Neural cell (in vitro differentiated cells): ENCODE data around the gene ACOD1. TPM values are rescaled to one million over a fixed set of nuclear protein-coding genes. Genes with fewer than 3 reads are reported as not detected.

Experiments
- H2AFZ ChIP-seq: fragments of 200-600, 300-800 bp; sonication (generic), shearing (Covaris generic); 2 replicates; pipeline ENCODE4 v1.6.0; 2014; ENCODE audit warnings: low read depth, mild to moderate bottlenecking, antibody characterized with exemption, low read length, moderate library complexity
- H3F3A ChIP-seq: fragments of 200-600 bp; shearing (Covaris generic); 2 replicates; pipeline ENCODE4 v1.6.1; 2016; ENCODE audit warnings: mild to moderate bottlenecking, moderate library complexity, mixed read lengths, antibody characterized with exemption, low read length; ENCODE audit not compliant: insufficient read depth, poor library complexity, severe bottlenecking
- H3K27ac ChIP-seq: fragments of 200-600, 300-800 bp; sonication (generic), shearing (Covaris generic); 2 replicates; pipeline ENCODE4 v1.5.1; 2014; ENCODE audit warnings: mild to moderate bottlenecking, low read length, moderate library complexity
- H3K27me3 ChIP-seq: fragments of 300-800, 200-600 bp; sonication (generic), shearing (Covaris generic); 2 replicates; pipeline ENCODE4 v1.6.0; 2014; ENCODE audit warnings: mild to moderate bottlenecking, low read depth, low read length, moderate library complexity; ENCODE audit not compliant: insufficient read depth
- H3K36me3 ChIP-seq: fragments of 300-800, 200-600 bp; sonication (generic), shearing (Covaris generic); 2 replicates; pipeline ENCODE4 v1.5.1; 2014; ENCODE audit warnings: mild to moderate bottlenecking, antibody characterized with exemption, low read length, moderate library complexity; ENCODE audit not compliant: insufficient read depth
- H3K4me2 ChIP-seq: fragments of 300-800, 200-600 bp; sonication (generic), shearing (Covaris generic); 2 replicates; pipeline ENCODE4 v1.6.0; 2014; ENCODE audit warnings: mild to moderate bottlenecking, low read length
- H3K4me3 ChIP-seq: fragments of 300-800, 200-600 bp; sonication (generic), shearing (Covaris generic); 2 replicates; pipeline ENCODE4 v1.5.1; 2014; ENCODE audit warnings: mild to moderate bottlenecking, low read length, moderate library complexity
- H3K79me2 ChIP-seq: fragments of 200-600 bp; shearing (Covaris generic); replicated peaks from 2 replicates; pipeline ENCODE4 v1.6.0; 2014; ENCODE audit warnings: mild to moderate bottlenecking, low read length, moderate library complexity; ENCODE audit not compliant: insufficient read depth
- H3K9ac ChIP-seq: fragments of 300-800, 200-600 bp; sonication (generic), shearing (Covaris generic); 2 replicates; pipeline ENCODE4 v1.6.1; 2016; ENCODE audit warnings: mild to moderate bottlenecking, low read length, mixed read lengths
- H3K9me2 ChIP-seq: fragments of 200-600 bp; shearing (Covaris generic); 2 replicates; pipeline ENCODE4 v1.6.1; 2016; ENCODE audit warnings: mild to moderate bottlenecking, low read length, mixed read lengths; ENCODE audit not compliant: insufficient read depth
- H3K9me3 ChIP-seq: fragments of 200-600, 300-800 bp; sonication (generic), shearing (Covaris generic); 2 replicates; pipeline ENCODE4 v1.6.1; 2016; ENCODE audit warnings: mild to moderate bottlenecking, mixed run types, low read length, moderate library complexity, mixed read lengths
- H4K20me1 ChIP-seq: fragments of 200-600 bp; shearing (Covaris generic); 2 replicates; pipeline ENCODE4 v1.6.1; 2016; ENCODE audit warnings: mild to moderate bottlenecking, mixed run types; ENCODE audit not compliant: insufficient read depth
- EP300 ChIP-seq: fragments of 450-650 bp; conservative IDR thresholded peaks from 2 replicates; pipeline ENCODE4 v1.6.1; 2014; ENCODE audit warnings: antibody characterized with exemption, mild to moderate bottlenecking, moderate library complexity; ENCODE audit not compliant: poor library complexity, severe bottlenecking
- EZH2 ChIP-seq: fragments of 200-600, 300-800 bp; shearing (Covaris generic), sonication (generic); IDR thresholded peaks from 2 replicates; pipeline ENCODE4 v1.6.1; 2014; ENCODE audit warnings: antibody characterized with exemption, low read length, borderline replicate concordance, mild to moderate bottlenecking; ENCODE audit not compliant: insufficient read depth, poor library complexity, severe bottlenecking
- MXI1 ChIP-seq: fragments of 450-650 bp; conservative IDR thresholded peaks from 2 replicates; pipeline ENCODE4 v1.6.1; 2014; ENCODE audit warnings: antibody characterized with exemption, mild to moderate bottlenecking; ENCODE audit not compliant: poor library complexity, severe bottlenecking
- POLR2AphosphoS5 ChIP-seq: IDR thresholded peaks from 2 replicates; pipeline ENCODE4 v1.6.1; 2012
- RAD21 ChIP-seq: fragments of 450-650 bp; conservative IDR thresholded peaks from 2 replicates; pipeline ENCODE4 v1.6.1; 2014; ENCODE audit warnings: antibody characterized with exemption, mild to moderate bottlenecking, moderate library complexity
- SMC3 ChIP-seq: fragments of 450-650 bp; conservative IDR thresholded peaks from 2 replicates; pipeline ENCODE4 v1.6.1; 2014; ENCODE audit warnings: antibody characterized with exemption, mild to moderate bottlenecking, moderate library complexity; ENCODE audit not compliant: poor library complexity
- TAF1 ChIP-seq: IDR thresholded peaks from 2 replicates; pipeline ENCODE4 v1.6.1; 2012; ENCODE audit warnings: low read depth
- polyA plus RNA-seq: library from polyadenylated mRNA; depleted of rRNA; stranded (reverse); fragments of >200 nt; gene quantifications from 2 replicates; pipeline ENCODE4 v1.2.3, GENCODE V29; 2014
- TF ChIP-seq, protein P1 (sequence below): IDR thresholded peaks from 2 replicates; pipeline ENCODE4 v1.6.1; 2012; ENCODE audit warnings: borderline replicate concordance
- TF ChIP-seq, protein P2 (sequence below): fragments of 450-650 bp; IDR thresholded peaks from 2 replicates; pipeline ENCODE4 v1.5.1; 2014; ENCODE audit warnings: antibody characterized with exemption, mild to moderate bottlenecking, moderate library complexity; ENCODE audit not compliant: poor library complexity, severe bottlenecking

Gene ACOD1
- polyA plus RNA-seq, 1 donor from 2014 or later: not detected

DNA sequence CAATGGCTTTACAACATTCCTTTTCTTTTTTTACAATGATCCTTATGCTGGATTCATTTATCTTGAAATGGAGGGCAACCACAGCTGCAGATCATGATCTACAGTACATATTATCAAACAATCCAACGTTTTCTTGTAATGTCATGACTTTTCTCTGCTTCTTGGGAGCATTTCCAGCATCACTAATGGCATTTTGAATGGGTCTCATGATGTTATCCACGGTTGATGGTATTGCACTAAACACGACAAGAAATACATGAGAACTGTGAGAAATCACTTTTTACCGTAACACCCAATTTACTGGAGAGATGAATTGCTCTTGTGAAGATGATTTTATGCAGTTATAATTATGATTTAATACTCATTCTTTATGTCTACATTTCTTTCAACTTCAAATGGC, 16.2 kb upstream of the ACOD1 start:
- no peak overlapping the region for H3K4me2 ChIP-seq
- H3K9ac ChIP-seq: no peak overlapping the region
- no peaks in the 10 kb centered on the region for H3K9me2 ChIP-seq
- no peak overlapping the region for H3K4me3 ChIP-seq
- no peaks in the 10 kb centered on the region for H3F3A ChIP-seq
- no peak overlapping the region for H3K27ac ChIP-seq
- H4K20me1 ChIP-seq: no peaks in the 10 kb centered on the region
- H2AFZ ChIP-seq: no peak overlapping the region
- no peaks in the 10 kb centered on the region for H3K79me2 ChIP-seq
- no peaks in the 10 kb centered on the region for H3K9me3 ChIP-seq
- TF ChIP-seq MXI1 (no peak), RAD21 (no peak), SMC3 (no peak), TAF1 (no peak), EZH2 (no peak), EP300 (no peak), POLR2AphosphoS5 (no peak)
- TF ChIP-seq, protein P1, sequence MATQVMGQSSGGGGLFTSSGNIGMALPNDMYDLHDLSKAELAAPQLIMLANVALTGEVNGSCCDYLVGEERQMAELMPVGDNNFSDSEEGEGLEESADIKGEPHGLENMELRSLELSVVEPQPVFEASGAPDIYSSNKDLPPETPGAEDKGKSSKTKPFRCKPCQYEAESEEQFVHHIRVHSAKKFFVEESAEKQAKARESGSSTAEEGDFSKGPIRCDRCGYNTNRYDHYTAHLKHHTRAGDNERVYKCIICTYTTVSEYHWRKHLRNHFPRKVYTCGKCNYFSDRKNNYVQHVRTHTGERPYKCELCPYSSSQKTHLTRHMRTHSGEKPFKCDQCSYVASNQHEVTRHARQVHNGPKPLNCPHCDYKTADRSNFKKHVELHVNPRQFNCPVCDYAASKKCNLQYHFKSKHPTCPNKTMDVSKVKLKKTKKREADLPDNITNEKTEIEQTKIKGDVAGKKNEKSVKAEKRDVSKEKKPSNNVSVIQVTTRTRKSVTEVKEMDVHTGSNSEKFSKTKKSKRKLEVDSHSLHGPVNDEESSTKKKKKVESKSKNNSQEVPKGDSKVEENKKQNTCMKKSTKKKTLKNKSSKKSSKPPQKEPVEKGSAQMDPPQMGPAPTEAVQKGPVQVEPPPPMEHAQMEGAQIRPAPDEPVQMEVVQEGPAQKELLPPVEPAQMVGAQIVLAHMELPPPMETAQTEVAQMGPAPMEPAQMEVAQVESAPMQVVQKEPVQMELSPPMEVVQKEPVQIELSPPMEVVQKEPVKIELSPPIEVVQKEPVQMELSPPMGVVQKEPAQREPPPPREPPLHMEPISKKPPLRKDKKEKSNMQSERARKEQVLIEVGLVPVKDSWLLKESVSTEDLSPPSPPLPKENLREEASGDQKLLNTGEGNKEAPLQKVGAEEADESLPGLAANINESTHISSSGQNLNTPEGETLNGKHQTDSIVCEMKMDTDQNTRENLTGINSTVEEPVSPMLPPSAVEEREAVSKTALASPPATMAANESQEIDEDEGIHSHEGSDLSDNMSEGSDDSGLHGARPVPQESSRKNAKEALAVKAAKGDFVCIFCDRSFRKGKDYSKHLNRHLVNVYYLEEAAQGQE: no peak
- TF ChIP-seq, protein P2, sequence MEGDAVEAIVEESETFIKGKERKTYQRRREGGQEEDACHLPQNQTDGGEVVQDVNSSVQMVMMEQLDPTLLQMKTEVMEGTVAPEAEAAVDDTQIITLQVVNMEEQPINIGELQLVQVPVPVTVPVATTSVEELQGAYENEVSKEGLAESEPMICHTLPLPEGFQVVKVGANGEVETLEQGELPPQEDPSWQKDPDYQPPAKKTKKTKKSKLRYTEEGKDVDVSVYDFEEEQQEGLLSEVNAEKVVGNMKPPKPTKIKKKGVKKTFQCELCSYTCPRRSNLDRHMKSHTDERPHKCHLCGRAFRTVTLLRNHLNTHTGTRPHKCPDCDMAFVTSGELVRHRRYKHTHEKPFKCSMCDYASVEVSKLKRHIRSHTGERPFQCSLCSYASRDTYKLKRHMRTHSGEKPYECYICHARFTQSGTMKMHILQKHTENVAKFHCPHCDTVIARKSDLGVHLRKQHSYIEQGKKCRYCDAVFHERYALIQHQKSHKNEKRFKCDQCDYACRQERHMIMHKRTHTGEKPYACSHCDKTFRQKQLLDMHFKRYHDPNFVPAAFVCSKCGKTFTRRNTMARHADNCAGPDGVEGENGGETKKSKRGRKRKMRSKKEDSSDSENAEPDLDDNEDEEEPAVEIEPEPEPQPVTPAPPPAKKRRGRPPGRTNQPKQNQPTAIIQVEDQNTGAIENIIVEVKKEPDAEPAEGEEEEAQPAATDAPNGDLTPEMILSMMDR: no peak
- H3K27me3 ChIP-seq: no peaks in the 10 kb centered on the region
- H3K36me3 ChIP-seq: no peaks in the 10 kb centered on the region

DNA sequence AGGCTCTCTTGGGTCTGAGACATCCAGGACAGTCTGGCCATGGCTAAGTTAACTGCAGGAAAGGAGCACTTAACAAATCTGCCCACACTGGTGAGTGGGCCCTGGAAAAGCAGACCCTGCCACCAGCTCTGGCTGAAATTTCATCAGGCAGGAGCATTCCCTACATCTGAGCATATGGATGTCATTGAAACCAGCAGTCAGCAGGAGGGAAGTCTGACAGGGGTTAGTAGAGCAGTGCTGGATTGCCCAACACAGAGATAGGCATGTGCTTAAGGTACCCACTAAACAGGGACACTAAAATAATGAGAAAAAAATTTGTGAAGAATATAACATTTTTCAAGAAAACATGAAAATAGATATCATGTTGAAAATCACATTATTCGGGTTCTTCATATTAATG, 13.6 kb upstream of the ACOD1 start:
- no peaks in the 10 kb centered on the region for H3F3A ChIP-seq
- no peak overlapping the region for H3K4me2 ChIP-seq
- no peak overlapping the region for H3K9ac ChIP-seq
- no peaks in the 10 kb centered on the region for H3K79me2 ChIP-seq
- no peak overlapping the region for H2AFZ ChIP-seq
- TF ChIP-seq TAF1: no peak
- TF ChIP-seq, protein P2: no peak
- TF ChIP-seq, protein P1: no peak
- TF ChIP-seq EP300: no peak
- TF ChIP-seq RAD21: no peak
- TF ChIP-seq MXI1: no peak
- no peak for TF ChIP-seq EZH2
- no peak for TF ChIP-seq SMC3
- no peak for TF ChIP-seq POLR2AphosphoS5
- H3K9me2 ChIP-seq: no peaks in the 10 kb centered on the region
- no peak overlapping the region for H3K27ac ChIP-seq
- no peaks in the 10 kb centered on the region for H4K20me1 ChIP-seq
- H3K4me3 ChIP-seq: no peak overlapping the region
- H3K27me3 ChIP-seq: no peaks in the 10 kb centered on the region
- no peaks in the 10 kb centered on the region for H3K36me3 ChIP-seq
- no peaks in the 10 kb centered on the region for H3K9me3 ChIP-seq
